ENCODE results near the gene MPP2.
"Not testable (repeated sequence)": the region's sequence is repeated elsewhere in the genome, so short reads cannot be mapped to it uniquely, and the experiment has no call there.

MPP2 gene

GRCh38 chr17:43928609-43929008, 21.3 kb upstream of the MPP2 start:
- DNase-seq, result no peak

DNA sequence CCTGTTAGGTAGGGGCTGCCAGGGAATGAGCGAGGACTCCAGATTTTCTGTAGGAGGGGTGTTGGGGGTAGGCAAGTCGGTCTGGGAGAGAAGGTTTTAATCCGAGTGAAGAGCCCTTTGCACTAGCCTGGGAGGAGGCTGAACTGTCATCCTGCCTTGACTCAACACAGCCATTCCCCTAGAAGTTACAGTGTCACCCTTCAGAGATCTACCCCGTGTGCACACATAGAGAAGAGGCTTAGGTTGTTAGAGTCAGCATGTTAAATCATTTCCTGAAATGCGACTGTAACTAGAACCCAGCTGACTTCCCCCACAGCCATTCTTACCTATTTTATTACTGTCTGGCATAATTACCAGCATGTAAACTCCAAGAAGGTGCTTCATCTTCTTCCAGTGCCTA, 20.6 kb upstream of the MPP2 start:
- DNase-seq, result not testable (repeated sequence)

DNA sequence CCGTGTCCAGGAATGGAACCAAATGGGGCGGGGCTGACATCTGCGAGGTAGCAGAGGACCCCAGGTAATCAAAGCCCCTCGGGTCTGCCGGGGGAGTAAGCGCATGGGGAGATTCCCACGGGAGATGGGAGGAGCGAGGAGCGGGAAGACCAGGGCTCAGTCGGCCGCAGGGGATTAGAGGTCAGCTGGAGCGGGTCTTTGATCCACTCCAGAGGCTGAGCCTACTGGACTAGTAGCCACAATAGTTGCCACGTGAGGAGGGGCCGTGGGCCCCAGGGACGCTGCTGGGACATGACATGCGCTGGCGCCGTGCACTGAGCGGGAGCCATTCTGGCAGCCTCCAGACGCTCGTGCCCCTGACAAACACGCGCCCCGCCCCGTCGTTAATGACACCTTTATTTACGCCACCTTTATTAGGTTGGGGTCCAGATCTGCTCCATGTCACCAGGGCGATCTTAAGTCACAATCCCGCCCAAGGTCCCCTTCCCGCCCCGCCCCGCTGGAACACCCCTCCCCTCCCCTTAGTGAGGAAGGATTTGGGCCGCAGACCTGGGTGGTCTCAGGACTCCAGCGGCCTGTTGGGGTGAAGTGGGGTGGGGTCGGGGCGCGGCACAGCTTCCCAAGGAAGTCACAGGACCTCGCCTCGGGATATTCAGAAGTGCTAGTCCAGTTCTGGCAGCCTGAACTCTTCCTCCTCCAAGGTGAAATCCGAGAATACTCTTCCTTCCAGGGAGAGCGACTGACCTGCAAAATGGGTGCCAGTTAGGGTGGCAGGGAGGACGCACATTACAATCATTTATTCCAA, 19.9 kb upstream of the MPP2 start:
- DNase-seq, result peak; percentile 59

DNA sequence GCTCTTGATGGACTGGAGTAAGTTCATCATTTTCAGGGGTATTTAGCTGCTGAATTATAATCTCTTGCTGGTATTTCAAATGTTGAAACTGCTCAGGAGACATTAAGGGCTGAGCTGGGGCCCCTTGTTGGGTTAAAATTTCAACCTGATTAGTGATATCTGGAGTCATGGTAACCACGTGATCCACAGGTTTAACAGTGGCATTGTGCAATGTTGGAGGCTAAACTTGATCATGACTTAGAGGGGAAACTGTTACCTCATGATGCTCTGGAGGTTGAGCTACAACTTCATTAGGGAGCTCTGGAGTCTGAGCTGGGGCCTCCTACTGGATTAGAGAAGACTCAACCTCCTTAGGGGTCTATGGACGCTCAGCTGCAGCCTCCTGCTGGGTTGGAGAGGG, 17.2 kb upstream of the MPP2 start:
- DNase-seq, result no peak

DNA sequence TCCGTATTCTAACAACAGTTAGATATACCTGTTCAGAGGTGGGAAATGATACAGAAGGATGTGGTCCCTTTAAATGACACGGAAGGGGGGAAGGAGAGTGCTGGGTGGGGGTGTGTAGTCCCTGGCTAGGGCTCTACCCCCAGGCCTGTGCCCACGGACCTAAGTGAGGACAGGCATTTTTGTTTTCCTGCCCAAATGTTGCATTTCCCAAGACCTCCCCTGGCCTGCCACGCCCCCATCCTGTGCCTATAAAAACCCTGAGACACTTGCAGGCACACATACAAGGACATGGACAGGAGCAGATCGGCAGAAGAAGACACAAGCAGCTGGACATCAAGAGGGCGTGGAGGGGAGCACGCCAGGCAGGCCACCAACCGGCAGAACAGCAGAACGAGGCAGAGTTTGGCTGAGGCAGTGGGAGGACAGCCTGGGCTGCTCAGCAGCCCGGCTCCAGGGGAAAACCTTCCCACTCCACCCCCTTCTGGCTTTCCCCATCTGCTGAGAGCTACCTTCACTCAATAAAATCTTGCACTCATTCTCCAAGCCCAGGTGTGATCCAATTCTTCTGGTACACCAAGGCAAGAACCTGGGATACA, 13.3 kb upstream of the MPP2 start:
- DNase-seq, result no peak

- DNase-seq, result no peak
These were observed 10.7 kb upstream of the MPP2 start for GRCh38 chr17:43918026-43918389.

DNA sequence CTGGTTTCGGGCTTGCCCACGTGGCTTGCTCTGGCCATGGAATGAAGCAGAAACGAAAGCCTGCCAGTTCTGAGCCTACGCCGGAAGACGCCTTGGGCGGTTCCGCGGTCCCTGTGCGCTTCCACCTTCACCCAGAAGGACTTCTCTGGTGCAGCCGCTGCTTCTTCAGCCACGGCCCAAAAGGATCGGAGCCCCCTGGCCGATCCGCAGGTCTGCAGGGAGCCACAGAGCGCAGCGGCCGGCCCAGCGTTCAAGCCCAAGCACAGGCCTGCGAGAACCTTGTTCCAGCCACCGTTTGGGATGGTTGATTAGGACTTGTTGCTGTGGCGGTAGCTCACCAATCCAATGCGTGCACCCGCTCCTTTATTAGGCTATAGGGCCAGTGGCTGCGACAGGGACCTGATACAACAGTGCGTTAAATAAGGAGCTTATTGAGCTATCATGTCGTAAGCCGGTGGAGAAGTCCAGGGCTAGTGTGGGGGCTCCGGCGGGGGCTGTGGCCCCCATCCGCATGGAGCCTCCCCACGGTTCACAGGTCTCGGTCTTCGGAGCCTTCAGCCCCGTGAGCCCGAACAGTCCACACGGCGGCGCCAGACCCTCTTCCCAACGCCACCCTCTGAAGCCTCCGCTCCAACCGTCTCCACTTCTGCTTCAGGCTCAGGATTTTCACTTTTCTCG, 10.2 kb upstream of the MPP2 start:
- DNase-seq, result no peak

GRCh38 chr17:43917016-43917347, 9.6 kb upstream of the MPP2 start:
- DNase-seq, result no peak

DNA sequence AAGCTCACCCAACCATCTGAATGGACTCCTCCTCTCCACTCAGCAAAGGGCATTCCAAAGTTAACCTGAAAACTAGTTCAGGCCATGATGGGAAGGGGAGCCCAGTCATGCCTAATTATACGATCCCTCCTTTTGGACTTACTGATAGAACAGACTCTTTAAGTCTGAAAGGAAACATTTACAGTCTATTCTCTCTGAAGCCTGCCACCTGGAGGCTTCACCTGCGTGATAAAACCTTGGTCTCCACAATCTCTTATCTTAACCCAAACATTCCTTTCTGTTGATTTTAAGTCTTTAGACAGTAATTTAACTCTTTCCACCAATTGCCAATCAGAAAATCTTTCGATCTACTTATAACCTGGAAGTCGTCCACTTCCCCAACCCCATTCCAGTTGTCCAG, 9.0 kb upstream of the MPP2 start:
- no peak for DNase-seq

GRCh38 chr17:43915559-43915958, 8.2 kb upstream of the MPP2 start:
- DNase-seq, result no peak

GRCh38 chr17:43914451-43914850, 7.1 kb upstream of the MPP2 start:
- DNase-seq, result peak; percentile 13

GRCh38 chr17:43913584-43913983, 6.2 kb upstream of the MPP2 start:
- no peak for DNase-seq

GRCh38 chr17:43912635-43913304, 5.4 kb upstream of the MPP2 start:
- DNase-seq, result no peak

DNA sequence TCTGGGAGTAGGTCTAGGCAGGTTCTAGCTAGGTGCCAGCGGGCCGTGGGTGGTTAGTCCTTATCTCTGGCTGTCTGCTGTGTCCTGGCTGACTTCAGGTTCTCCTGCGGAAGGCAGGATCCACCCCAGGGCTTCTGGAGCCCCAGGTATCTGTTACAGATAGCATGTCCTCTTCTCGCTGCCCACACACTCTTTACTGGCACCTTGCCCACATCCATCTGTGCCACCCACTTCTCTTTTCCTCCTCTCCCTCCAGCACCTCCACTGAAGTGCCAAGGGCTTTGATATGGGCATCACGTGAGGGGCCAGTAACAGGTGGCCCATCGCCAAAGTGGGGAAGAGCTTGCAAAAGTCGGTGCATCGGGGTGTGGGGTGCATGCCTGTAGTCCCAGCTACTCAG, 4.6 kb upstream of the MPP2 start:
- no peak for DNase-seq

DNA sequence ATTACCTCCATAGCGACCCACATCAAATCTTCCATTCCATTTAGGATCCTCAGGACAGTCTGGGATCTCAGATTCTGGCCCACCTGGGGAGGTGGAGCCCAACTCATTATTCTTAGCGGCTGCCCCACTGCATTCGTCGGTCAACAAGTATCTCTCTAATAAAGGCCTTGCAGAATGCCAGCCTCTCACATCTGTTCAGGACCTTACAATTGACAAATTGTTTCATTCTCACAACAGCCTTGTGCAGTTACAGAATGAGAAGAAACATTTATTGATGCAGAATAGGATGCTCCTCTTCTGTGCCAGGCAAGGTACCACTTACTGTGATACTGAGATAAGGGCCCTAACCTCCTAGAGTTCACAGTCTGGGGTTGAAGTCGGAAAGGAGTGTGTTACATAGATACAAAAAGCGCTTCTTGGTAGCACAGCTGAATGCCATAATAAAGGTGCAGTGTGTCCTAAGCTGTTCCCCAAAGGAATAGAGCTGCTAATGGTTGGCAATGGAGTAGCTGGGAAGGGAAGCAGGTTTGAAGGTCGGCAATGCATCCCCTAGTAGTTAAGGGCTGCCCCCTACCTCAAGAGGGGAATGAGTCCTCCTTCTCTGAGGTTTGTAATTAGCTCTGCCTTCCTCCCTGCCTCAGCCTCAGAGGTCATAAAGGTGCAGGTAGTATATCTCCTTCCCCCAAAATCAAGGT, 2.3 kb upstream of the MPP2 start:
- no peak for DNase-seq

- peak; percentile 73 for DNase-seq
These were observed 824 bp upstream of the MPP2 start for GRCh38 chr17:43907998-43908721.

DNA sequence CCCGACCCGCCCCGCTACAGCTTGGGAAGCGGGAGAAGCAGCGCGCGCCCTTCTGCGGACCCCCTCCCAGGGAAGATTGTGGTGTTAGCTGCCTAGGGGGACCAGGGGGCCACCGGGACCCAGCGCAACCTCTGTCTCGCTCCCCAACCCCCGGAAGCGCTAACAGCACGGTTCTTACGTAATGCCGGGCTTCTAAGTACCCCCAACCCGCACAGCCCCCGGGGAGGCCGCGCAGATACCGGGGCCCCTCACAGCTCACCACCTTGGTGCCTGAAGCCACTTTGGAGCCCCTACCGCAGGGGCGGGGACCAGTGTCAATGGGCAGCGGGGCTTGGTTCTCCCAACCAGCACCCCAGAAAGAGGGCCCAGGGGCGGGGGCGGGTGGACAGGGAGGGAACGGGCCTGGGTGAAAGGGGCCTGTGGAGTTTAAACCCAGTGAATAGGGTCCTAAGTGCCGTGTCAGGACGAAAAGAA, 348 bp downstream of the MPP2 start:
- no peak for DNase-seq

GRCh38 chr17:43905985-43906852, 1.1 kb downstream of the MPP2 start:
- DNase-seq, result peak; percentile 44

DNA sequence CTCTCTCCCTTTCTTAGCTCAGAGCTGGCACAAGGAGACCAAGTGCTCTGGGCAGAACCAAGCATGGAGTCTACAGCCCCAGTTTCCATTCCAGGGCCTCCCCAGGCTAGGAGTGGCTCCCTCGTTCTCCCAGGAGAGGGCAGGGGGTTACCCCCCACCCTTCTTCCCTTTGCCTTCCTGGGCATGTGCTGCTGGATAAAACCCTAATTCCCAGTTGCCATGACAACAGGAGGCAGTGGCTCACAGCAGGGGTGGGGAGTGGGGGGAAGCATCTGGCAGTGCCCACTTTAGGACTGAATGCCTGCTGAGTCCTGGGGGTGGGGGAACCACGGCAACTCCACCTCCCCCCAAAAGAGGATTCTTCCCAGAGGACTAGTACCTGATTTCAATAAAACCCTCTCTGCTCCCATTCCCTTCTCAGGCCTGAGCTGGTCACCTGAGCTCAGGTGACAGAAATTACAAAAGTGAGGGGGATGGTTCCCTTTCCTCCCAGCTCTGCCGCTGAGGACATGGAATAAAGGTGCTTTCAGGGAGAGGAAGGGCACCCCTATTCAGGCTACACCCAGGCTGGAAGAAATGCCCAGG, 1.8 kb downstream of the MPP2 start:
- peak; percentile 36 for DNase-seq

DNA sequence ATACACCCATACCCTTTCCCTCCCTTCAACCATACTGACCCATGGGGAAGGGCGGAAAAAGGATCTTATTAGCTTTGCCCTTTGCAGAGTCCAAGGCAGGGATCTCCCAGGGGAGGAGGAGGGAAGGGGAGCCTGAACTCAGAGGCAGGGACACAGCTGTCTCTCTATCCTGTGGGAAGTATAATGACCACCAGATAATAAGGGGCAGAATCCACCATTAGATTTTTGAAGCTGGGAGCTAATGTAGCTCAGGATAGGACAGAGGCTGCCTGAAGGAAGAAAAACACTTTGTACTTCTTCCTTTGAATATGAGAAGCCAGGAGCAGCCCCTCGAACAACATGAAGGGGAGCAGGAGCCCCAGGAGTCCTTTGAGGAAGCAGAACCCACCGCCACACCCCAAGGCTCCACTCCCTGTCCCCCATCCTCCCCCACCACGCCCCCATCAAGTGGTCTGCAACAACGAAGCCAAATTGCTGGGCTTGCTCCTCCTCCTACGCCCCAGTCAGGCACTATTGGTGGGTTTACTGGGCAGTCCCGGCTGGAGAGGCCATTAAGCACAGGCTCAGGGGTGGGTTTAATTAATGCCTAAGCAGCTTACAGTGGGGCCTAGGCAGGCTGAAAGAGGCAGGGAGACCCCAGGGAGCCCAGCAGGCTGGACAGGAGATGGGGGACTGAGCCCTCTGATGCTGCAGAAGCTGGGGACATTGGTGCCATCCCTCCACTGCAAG, 5.3 kb downstream of the MPP2 start:
- DNase-seq, result no peak

Data from NCI-H2171 treated with DMSO at 0.1 percent for 48 hours (cell line).